Keratinocyte (primary cell): ENCODE measurements around the gene RAC2. TPM values are rescaled to one million over a fixed set of nuclear protein-coding genes. Genes with fewer than 3 reads are reported as not detected.

Experiments used
- DNase-seq: peaks from one replicate; pipeline ENCODE4 v3.0.0-alpha.2; 2011; ENCODE audit warnings: low read depth, missing footprints, low spot score
- FAIRE-seq: peaks from 2 replicates; lab custom pipeline; 2011; peaks lifted over from hg19 to GRCh38; lab: Jason Lieb, UNC
- H2AFZ ChIP-seq: 2 replicates; pipeline ENCODE4 v1.6.0; 2012; ENCODE audit warnings: low read length, control low read depth, inconsistent platforms; ENCODE audit not compliant: control insufficient read depth
- H3K27ac ChIP-seq: 2 replicates; pipeline ENCODE4 v1.5.1; 2011; ENCODE audit warnings: low read length; ENCODE audit not compliant: control insufficient read depth, insufficient read depth
- H3K27me3 ChIP-seq: 3 replicates; pipeline ENCODE4 v1.6.0; 2011; ENCODE audit warnings: low read length; ENCODE audit not compliant: control insufficient read depth, insufficient read depth; ENCODE audit errors: extremely low read depth
- H3K36me3 ChIP-seq, 2 experiments: 2 replicates in 1 of 2; 3 replicates in 1 of 2; pipeline ENCODE4 v1.5.1; 2011; ENCODE audit warnings: low read length in 2 of 2, mild to moderate bottlenecking in 1 of 2; ENCODE audit not compliant: control insufficient read depth in 2 of 2, insufficient read depth in 2 of 2; ENCODE audit errors: extremely low read depth in 1 of 2
- H3K4me1 ChIP-seq: 3 replicates; pipeline ENCODE4 v1.5.1; 2011; ENCODE audit warnings: low read length; ENCODE audit not compliant: control insufficient read depth, insufficient read depth; ENCODE audit errors: extremely low read depth
- H3K4me2 ChIP-seq: 3 replicates; pipeline ENCODE4 v1.6.0; 2011; ENCODE audit warnings: low read depth, low read length; ENCODE audit not compliant: control insufficient read depth, insufficient read depth; ENCODE audit errors: extremely low read depth
- H3K4me3 ChIP-seq, 3 experiments: fragments of 200-600 bp in 1 of 3; sonication (generic) in 1 of 3; 2 replicates in 2 of 3; 3 replicates in 1 of 3; pipeline ENCODE4 v1.5.1; 2011 to 2016; ENCODE audit warnings: low read length in 3 of 3, mild to moderate bottlenecking in 3 of 3, control low read depth in 2 of 3, inconsistent platforms in 1 of 3, low read depth in 1 of 3, mixed read lengths in 1 of 3, mixed run types in 1 of 3, moderate library complexity in 1 of 3; ENCODE audit not compliant: control insufficient read depth in 2 of 3, insufficient read depth in 2 of 3; ENCODE audit errors: extremely low read depth in 1 of 3
- H3K79me2 ChIP-seq: 2 replicates; pipeline ENCODE4 v1.6.0; 2012; ENCODE audit warnings: low read length; ENCODE audit not compliant: control insufficient read depth, insufficient read depth
- H3K9ac ChIP-seq: 3 replicates; pipeline ENCODE4 v1.6.0; 2011; ENCODE audit warnings: low read length; ENCODE audit not compliant: control insufficient read depth, insufficient read depth; ENCODE audit errors: extremely low read depth
- H3K9me1 ChIP-seq: 3 replicates; pipeline ENCODE4 v1.6.0; 2011; ENCODE audit warnings: low read length; ENCODE audit not compliant: control insufficient read depth, insufficient read depth; ENCODE audit errors: extremely low read depth
- H3K9me3 ChIP-seq: 2 replicates; pipeline ENCODE4 v1.5.1; 2012; ENCODE audit warnings: low read depth, low read length; ENCODE audit not compliant: control insufficient read depth
- H4K20me1 ChIP-seq: 3 replicates; pipeline ENCODE4 v1.6.0; 2011; ENCODE audit warnings: low read length; ENCODE audit not compliant: control insufficient read depth, insufficient read depth; ENCODE audit errors: extremely low read depth
- EZH2 ChIP-seq: IDR thresholded peaks from one replicate; pipeline ENCODE4 v1.6.1; 2012; ENCODE audit warnings: inconsistent platforms, mild to moderate bottlenecking, low read length, moderate library complexity
- dilution Hi-C: fragments of 300-500 bp; cut with MboI; formaldehyde crosslinking; loops from one replicate; pipeline ENCODE4 v1.7.0; 2020; ENCODE audit warnings: low sequenced_read_pairs; ENCODE audit not compliant: extremely low pct_ligation_motif_present
- polyA plus RNA-seq, 5 experiments: library from polyadenylated mRNA; depleted of rRNA in 3 of 5; stranded (reverse) in 3 of 5; stranded (forward) in 1 of 5; unstranded in 1 of 5; fragments of >200 nt; gene quantifications; 1 replicate in 1 of 5; 2 replicates in 3 of 5; 3 replicates in 1 of 5; pipeline versions ENCODE4 v1.2.1 to v1.2.3, GENCODE V29; 2011 to 2012; ENCODE audit warnings: missing spikeins in 2 of 5, low read depth in 1 of 5, low replicate concordance in 1 of 5
- TF ChIP-seq, protein P1 (sequence below), 3 experiments: IDR thresholded peaks in 1 of 3; conservative IDR thresholded peaks in 1 of 3; optimal IDR thresholded peaks in 1 of 3; 2 replicates in 2 of 3; 3 replicates in 1 of 3; pipeline versions ENCODE3 to v1.5.1; 2011; ENCODE audit warnings: low read length in 3 of 3, mild to moderate bottlenecking in 3 of 3, moderate library complexity in 2 of 3, control low read depth in 1 of 3, inconsistent platforms in 1 of 3; ENCODE audit not compliant: insufficient read depth in 2 of 3; ENCODE audit errors: extremely low read depth in 1 of 3

RAC2 gene
- polyA plus RNA-seq, 1 donor (not counting 4 experiments of a cell fraction or from before 2014, with no cell fraction given), result 78.6 TPM

DNA sequence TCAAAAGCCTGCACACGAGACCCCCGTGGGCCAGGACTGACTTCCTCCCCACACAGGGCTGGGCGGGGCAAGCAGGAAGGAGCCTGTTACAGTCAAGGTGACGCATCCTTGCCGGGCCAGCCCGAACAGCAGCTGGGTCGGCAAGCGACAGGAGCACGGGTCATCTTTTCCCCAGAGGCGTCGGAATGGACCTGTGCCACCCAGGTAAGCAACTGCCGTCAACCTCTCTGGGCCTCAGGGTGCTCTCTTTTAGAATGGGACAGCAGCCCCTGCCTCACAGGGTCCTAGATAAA, 38.3 kb upstream of the RAC2 start, which contains the start of gene CYTH4:
TSS of gene CYTH4 (plus strand) at position 124 of the 293 bp plus-strand sequence. CDS start at position 186, 62 bp downstream.
- H3K4me3 ChIP-seq, result no peak within 1 kb of the TSS
- TF ChIP-seq, protein P1, sequence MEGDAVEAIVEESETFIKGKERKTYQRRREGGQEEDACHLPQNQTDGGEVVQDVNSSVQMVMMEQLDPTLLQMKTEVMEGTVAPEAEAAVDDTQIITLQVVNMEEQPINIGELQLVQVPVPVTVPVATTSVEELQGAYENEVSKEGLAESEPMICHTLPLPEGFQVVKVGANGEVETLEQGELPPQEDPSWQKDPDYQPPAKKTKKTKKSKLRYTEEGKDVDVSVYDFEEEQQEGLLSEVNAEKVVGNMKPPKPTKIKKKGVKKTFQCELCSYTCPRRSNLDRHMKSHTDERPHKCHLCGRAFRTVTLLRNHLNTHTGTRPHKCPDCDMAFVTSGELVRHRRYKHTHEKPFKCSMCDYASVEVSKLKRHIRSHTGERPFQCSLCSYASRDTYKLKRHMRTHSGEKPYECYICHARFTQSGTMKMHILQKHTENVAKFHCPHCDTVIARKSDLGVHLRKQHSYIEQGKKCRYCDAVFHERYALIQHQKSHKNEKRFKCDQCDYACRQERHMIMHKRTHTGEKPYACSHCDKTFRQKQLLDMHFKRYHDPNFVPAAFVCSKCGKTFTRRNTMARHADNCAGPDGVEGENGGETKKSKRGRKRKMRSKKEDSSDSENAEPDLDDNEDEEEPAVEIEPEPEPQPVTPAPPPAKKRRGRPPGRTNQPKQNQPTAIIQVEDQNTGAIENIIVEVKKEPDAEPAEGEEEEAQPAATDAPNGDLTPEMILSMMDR (optimal IDR thresholded peaks at IDR 0.05 in 1 of 3, IDR thresholded peaks at IDR 0.05 in 1 of 3, conservative IDR thresholded peaks at IDR 0.05 in 1 of 3; ENCODE audit: extremely low read depth in 1 of 3, insufficient read depth in 2 of 3, low read length in 3 of 3), result no peak
- TF ChIP-seq EZH2, result no peak
- no peaks in the 10 kb centered on the region for H3K36me3 ChIP-seq
- H3K9me1 ChIP-seq, result no peaks in the 10 kb centered on the region
- peak within 1 kb of the TSS; percentile 14 for H2AFZ ChIP-seq
- no peaks in the 10 kb centered on the region for H3K79me2 ChIP-seq
- peak; percentile 73 for FAIRE-seq
- dilution Hi-C loops, result no loop called here
- H3K9me3 ChIP-seq, result no peaks in the 10 kb centered on the region
- no peak within 1 kb of the TSS for H3K9ac ChIP-seq
- no peak within 1 kb of the TSS for H3K27ac ChIP-seq
- H3K4me1 ChIP-seq, result peaks cover 13% of the 10 kb centered on the region
- no peak for DNase-seq
- H3K27me3 ChIP-seq, result peaks cover 12% of the 10 kb centered on the region
- H3K4me2 ChIP-seq, result peak within 1 kb of the TSS; percentile 55
- no peaks in the 10 kb centered on the region for H4K20me1 ChIP-seq

DNA sequence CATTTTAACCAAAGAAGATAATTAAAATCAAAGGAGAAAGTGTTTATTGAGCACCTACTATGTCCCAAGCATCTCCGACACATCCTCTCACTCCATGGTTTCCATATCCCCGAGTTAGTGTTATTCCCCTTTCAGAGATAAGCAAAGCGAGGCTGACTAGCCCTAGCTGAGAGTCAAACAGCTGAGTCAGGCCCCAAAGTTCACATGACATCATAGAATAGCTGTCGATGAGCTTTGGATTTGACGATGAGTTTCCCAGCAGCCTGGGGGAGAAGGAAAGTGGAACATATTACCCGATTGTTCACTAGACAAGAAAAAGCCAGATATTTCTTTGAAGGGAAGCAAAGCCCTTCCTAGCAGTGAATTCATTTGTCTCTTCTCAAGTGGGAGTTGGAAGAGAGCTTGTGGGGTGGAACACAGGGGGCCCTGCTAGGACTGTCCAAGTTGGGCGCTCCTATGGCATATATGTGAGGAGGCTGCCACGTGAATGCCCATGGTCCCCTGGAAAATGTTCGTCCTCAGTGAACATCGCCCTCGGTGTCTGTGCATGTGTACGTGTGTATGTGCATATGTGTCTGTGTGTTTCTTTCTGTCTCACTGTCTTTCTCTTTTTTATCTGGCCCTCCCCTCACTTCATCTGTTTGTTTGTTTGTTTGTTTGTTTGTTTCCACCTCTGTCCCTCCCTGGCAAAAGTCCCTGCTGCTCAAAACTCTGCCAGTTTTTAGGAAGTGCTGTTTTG, 37.7 kb upstream of the RAC2 start:
- H3K4me3 ChIP-seq, result no peak overlapping the region

More for the DNA sequence above, 37.7 kb upstream of the RAC2 start:
- DNase-seq (no peak), FAIRE-seq (no peak)
- peaks cover 13% of the 10 kb centered on the region for H3K4me1 ChIP-seq
- peak overlapping the region; percentile 14 for H2AFZ ChIP-seq
- H3K4me2 ChIP-seq, result peak overlapping the region; percentile 55
- H3K36me3 ChIP-seq, result no peaks in the 10 kb centered on the region
- H3K79me2 ChIP-seq, result no peaks in the 10 kb centered on the region
- H3K27me3 ChIP-seq, result peaks cover 7% of the 10 kb centered on the region
- no peaks in the 10 kb centered on the region for H3K9me1 ChIP-seq
- TF ChIP-seq, protein P1 (optimal IDR thresholded peaks at IDR 0.05 in 1 of 3, IDR thresholded peaks at IDR 0.05 in 1 of 3, conservative IDR thresholded peaks at IDR 0.05 in 1 of 3; ENCODE audit: extremely low read depth in 1 of 3, insufficient read depth in 2 of 3, low read length in 3 of 3), result no peak
- no peak for TF ChIP-seq EZH2
- no peak overlapping the region for H3K9ac ChIP-seq
- no peak overlapping the region for H3K27ac ChIP-seq
- H4K20me1 ChIP-seq, result no peaks in the 10 kb centered on the region
- dilution Hi-C loops, result no loop called here
- no peaks in the 10 kb centered on the region for H3K9me3 ChIP-seq
